ENCODE data around the gene ZNF516. TPM values are rescaled to one million over a fixed set of nuclear protein-coding genes. Genes with fewer than 3 reads are reported as not detected.
A peak's percentile ranks its signal among the peaks of the same experiment; 100 is the strongest.

Gene ZNF516
- polyA plus RNA-seq, 1 donor from 2014 or later: 1.2 TPM

DNA sequence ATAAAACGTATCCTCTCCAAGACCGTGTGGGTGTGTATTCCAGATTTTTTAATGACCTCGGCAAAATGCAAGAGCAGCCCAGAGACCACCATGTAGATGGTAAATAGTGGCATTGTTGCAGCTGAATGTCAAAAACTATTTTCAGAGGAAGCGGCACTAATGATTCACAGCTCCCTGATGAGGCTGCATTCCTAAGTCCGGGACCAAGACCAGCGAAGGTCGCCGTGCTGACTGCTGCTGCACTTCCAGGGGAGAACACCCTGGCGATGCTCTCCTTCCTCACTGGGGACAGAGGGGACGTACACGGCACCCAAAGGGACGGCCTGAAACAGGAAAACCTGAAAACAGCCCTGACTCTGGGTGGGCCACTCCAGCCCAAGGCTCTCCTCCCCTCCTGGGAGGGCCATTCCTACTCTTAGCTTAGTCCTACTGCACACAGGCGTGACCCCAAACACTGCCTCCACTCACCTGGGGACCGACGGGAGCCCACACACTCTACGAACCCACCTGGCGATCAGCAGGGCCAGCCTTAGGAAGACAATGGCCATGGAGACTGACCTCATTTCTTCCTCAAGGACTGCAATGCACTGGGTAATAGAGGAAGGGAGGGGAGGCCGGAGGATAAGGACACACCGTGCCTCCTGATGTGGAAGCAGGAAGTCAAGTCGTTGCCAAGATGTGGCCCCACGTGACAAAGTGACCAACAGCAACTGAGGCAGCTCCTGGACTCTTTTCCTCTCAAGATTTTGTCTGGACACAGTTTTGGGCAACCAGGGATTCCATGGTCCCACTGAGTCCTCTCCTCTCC is 82.8 kb downstream of the ZNF516 start:
- no peak overlapping the region for H3K4me3 Mint-ChIP-seq

DNA sequence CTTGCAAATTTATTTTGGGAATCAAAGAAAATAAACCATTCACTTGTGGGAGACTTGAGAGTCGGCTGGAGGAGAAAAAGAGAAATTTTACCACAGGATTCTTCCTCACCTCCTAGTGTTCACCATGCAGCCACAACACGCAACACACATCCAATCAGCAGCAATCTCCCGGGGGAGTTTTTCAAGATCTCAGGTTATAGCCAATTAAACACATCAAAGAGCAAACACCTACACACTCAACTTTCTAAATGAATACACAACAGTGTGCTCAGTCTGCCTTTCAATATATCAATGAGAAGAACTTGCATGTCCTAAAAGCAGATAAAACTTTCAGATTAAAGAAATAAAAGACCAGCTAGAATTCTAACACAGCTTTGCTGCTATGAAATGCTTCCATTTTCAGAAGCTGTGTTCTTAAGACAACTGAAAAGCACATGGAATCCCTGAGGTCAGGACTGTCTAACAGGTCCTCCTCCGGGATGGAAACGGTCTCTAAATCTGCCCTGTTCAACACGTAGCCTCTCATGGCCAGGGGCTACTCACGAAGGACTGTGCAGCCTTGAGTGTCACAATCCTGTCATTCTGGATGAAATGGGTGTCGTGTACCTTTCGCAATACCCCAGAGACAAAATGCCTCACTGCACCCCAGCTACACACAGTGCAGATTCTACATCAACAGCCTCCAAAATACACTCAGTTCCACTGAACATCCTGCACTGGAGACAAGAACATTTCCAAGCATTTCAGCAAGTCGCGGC is 84.2 kb downstream of the ZNF516 start:
- H3K27me3 Mint-ChIP-seq: peaks cover 1% of the 10 kb centered on the region
- H3K9me3 Mint-ChIP-seq: no peaks in the 10 kb centered on the region
- H3K4me1 Mint-ChIP-seq: peaks cover 0 to 5% (median 2%) of the 10 kb centered on the region in 3 donors
- no peak overlapping the region for H3K27ac Mint-ChIP-seq
- no peaks in the 10 kb centered on the region for H3K36me3 Mint-ChIP-seq
- no peak overlapping the region for H3K4me3 Mint-ChIP-seq

More for the DNA sequence above, 82.8 kb downstream of the ZNF516 start:
- peak overlapping the region in 1 of 3 donors; percentile 80 for H3K27ac Mint-ChIP-seq
- H3K9me3 Mint-ChIP-seq: no peaks in the 10 kb centered on the region
- peaks cover 0 to 3% (median 0%) of the 10 kb centered on the region in 3 donors for H3K4me1 Mint-ChIP-seq
- peaks cover 1% of the 10 kb centered on the region for H3K27me3 Mint-ChIP-seq
- no peaks in the 10 kb centered on the region for H3K36me3 Mint-ChIP-seq

DNA sequence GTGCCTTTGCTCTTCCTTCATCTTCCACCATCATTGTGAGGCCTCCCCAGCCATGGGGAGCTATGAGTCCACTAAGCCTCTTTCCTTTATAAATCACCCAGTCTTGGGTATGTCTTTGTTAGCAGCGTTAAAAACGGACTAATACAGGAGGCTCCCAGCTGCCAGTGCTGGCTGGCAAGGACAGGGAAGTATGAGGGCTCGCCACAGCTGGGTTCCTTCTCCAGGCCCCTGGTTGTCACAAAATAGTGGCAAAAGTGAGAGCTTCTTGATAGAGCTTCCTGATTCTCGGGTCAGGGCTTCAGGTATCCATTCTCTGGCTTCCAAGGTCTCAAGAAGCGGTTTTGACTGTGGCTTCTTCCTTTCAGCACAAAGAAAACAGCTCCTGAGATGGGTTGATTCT is 85.0 kb downstream of the ZNF516 start:
- H3K27ac Mint-ChIP-seq: peak overlapping the region in 1 of 3 donors; percentile 39
- no peaks in the 10 kb centered on the region for H3K36me3 Mint-ChIP-seq
- H3K4me3 Mint-ChIP-seq: no peak overlapping the region
- peaks cover 1% of the 10 kb centered on the region for H3K27me3 Mint-ChIP-seq
- peaks cover 0 to 5% (median 2%) of the 10 kb centered on the region in 3 donors for H3K4me1 Mint-ChIP-seq
- no peaks in the 10 kb centered on the region for H3K9me3 Mint-ChIP-seq

DNA sequence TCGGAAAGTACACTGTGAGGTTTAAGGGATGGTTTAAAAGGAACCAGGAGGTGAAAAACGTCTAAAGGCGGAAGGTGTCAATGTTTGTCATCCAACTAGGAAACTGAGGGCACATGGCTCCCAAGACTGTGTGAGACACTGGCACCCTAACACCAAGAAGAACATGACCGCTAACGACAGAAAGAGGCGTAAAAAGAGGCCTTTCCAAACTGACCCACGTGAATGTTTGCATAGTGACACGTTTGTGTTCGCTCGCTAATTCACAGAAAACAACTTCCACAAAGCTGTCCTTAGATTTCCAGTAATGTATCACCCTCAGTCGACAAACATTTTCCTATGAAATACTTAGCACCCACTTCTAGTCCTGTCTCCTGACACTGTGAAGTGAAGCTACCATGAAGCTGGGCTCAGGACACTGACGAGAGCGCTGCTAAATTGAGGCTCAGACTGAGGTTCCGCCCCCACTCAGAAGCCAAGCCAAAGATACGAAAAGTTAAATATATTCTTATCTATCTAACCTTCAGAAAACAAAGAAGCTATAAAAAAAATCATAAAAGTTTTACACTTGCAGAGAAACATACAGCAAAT is 86.5 kb downstream of the ZNF516 start:
- no peaks in the 10 kb centered on the region for H3K9me3 Mint-ChIP-seq
- H3K4me1 Mint-ChIP-seq: peaks cover 0 to 5% (median 2%) of the 10 kb centered on the region in 3 donors
- H3K27ac Mint-ChIP-seq: no peak overlapping the region
- H3K27me3 Mint-ChIP-seq: peaks cover 1% of the 10 kb centered on the region
- no peaks in the 10 kb centered on the region for H3K36me3 Mint-ChIP-seq
- H3K4me3 Mint-ChIP-seq: no peak overlapping the region

DNA sequence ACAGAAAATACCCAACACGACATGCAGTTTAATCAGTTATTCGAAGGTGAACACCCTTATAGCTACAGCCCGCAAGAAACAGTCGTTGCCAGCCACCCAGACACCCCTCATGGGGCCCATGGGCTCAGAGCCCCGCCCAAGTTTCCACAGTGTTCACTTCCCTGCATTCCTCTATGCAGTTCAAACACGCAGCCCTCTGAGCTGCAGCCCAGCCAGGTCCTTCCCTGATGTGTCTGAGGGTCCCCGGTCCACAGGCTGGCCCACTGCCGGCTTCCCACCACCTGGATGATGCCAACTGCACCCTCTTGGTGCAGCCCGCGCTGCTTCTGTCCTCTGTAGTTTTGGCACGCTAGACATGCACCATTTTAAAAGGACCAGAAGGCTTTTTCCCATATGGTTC is 87.4 kb downstream of the ZNF516 start:
- no peaks in the 10 kb centered on the region for H3K36me3 Mint-ChIP-seq
- H3K4me3 Mint-ChIP-seq: peak overlapping the region in 1 of 4 donors; percentile 12

DNA sequence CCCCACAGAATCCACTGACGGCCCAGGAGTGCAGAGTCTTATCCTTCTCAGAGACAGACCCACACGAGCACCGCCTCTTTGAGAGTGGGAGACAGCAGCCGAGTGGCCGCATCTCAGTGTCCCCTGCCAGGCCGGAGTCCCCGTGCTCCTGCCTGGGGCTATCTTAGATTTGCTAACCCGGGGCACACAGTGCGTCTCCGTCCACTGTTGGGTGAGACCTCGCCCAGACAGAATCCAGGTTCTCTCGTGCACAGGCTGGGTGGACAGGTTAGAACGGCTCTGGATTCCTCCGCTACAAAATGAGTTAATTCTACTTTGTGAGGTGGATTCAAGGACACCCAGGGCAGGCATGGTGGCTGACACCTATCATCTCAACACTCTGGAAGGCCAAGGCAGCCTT is 88.3 kb downstream of the ZNF516 start:
- Mint-ChIP-seq H3K4me3 (no peak overlapping the region), H3K9me3 (no peaks in the 10 kb centered on the region), H3K27me3 (peaks cover 1% of the 10 kb centered on the region), H3K36me3 (no peaks in the 10 kb centered on the region), H3K4me1 (peaks cover 0 to 5% (median 2%) of the 10 kb centered on the region in 3 donors), H3K27ac (no peak overlapping the region)

More for the DNA sequence above, 87.4 kb downstream of the ZNF516 start:
- peaks cover 1% of the 10 kb centered on the region for H3K27me3 Mint-ChIP-seq
- no peak overlapping the region for H3K27ac Mint-ChIP-seq
- peaks cover 0 to 5% (median 2%) of the 10 kb centered on the region in 3 donors for H3K4me1 Mint-ChIP-seq
- no peaks in the 10 kb centered on the region for H3K9me3 Mint-ChIP-seq

DNA sequence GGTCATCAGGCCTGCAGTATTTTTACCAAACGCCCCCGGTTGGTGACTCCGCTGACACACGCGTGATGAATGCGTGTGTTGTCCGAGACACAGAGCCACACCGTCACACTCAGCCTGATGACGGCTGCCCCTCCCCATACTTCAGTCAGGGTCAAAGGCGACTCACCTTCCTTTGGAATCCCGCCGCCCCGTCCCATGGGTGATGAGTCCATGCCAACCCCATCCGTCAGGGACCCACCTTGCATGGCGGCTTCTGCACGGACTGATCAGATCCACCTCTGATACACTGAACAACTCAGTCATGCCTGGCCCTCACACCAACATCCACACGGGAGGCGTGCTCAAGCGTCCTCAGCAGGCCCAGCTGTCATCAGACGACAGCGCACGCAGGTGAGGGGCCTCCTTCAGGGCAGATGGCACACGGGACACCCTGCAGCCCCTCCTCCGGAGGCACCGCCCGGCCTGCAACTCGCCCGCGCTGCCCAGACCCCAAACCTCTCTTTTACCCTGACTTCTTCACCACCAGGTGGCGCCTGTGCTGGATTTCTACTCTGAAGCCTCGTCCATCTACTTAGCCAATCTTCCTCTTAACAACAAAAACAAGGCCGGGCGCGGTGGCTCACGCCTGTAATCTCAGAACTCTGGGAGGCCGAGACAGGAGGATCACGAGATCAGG is 89.2 kb downstream of the ZNF516 start:
- peaks cover 1% of the 10 kb centered on the region for H3K27me3 Mint-ChIP-seq
- H3K27ac Mint-ChIP-seq: no peak overlapping the region
- H3K4me1 Mint-ChIP-seq: peaks cover 0 to 2% (median 2%) of the 10 kb centered on the region in 3 donors
- H3K9me3 Mint-ChIP-seq: no peaks in the 10 kb centered on the region
- H3K36me3 Mint-ChIP-seq: no peaks in the 10 kb centered on the region
- H3K4me3 Mint-ChIP-seq: no peak overlapping the region

DNA sequence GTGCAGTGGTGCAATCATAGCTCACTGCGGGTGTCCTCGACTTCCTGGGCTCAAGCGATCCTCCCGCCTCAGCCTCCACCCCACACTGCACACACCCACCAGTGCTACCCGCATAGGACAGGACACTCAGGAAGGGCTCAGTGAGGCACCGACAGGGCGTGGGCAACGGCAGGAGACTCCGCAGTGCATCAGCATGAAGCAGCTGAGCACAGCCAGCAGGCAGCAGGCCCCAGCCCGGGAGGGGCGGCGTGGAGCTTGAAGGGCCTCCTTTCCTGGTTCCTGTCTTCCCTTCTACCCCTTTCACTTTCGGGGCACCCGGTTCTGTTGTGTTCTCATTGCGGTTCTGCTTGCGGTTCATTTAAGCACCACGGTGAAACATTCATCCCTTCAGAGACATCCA is 89.8 kb downstream of the ZNF516 start:
- no peak overlapping the region for H3K4me3 Mint-ChIP-seq
- no peaks in the 10 kb centered on the region for H3K36me3 Mint-ChIP-seq
- no peaks in the 10 kb centered on the region for H3K9me3 Mint-ChIP-seq
- peaks cover 1% of the 10 kb centered on the region for H3K27me3 Mint-ChIP-seq
- H3K27ac Mint-ChIP-seq: no peak overlapping the region
- peaks cover 0 to 2% (median 2%) of the 10 kb centered on the region in 3 donors for H3K4me1 Mint-ChIP-seq

DNA sequence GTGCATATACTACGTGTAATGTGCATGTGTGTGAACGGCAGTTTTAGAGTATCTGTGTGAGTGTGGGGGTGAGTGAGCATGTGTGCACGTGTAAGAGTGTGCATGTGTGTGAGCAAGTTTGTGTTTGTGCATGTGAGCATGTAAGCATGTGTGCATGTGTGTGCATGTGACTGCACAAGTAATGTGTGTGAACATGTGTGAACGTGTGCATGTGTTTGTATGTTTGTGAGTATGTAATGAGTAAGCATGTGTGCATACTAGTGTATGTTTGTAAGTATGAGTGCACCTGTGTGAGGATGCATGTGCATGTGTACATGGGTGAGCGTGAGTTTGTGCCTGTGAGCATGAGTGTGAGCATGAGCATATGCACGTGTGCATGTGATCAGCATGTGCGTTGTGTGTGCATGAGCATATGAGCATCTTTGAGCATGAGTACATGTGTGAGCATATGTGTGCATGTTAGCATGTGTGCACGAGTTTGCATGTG is 90.7 kb downstream of the ZNF516 start:
- H3K36me3 Mint-ChIP-seq: no peaks in the 10 kb centered on the region
- no peaks in the 10 kb centered on the region for H3K9me3 Mint-ChIP-seq
- no peak overlapping the region for H3K27ac Mint-ChIP-seq
- H3K27me3 Mint-ChIP-seq: peaks cover 1% of the 10 kb centered on the region
- peaks cover 0 to 2% (median 2%) of the 10 kb centered on the region in 3 donors for H3K4me1 Mint-ChIP-seq
- H3K4me3 Mint-ChIP-seq: peak overlapping the region in 1 of 4 donors; percentile 14

DNA sequence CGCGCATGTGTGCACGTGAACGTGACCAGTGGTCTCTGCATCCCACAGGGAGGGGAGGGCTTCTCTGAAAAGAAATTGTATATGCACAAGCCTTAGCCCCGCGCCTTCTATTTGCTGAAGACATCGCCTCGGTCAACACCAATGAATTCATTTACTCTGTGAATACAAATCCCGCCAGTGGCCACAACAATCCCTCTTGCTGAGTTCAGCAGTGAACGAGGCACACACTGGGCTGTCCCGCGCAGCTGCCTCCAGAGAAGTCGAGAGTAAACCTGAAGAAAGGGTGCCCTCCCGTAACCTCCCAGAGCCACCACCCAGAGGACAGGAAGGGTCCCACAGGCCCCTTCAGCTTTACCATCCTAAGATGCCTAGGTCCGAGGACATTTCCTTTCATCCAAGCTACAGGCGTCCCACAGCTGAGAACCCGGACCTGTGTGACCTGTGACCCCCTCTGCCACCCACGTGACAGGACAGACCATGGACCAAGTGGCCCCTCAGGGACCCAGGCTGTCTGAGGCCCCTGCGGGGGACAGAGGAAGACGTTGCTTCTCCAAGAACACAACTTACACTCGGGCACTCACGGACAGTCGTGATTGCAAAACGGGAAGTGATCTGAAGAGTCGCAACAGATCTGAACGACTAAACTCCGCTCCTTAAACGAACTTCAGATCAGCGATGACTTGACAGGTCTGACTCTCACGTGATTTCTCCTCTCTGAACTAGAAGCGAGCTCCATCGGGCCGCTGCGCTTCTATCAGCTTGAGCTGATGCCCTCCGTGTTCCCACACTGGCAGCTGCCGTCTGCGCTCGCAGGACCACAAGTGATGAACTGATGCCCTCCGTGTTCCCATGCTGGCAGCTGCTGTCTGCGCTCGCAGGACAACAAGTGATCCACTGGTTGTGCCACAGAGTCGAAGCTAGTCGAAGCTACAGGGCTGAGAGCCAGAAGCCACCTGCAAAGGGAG is 92.7 kb downstream of the ZNF516 start:
- Mint-ChIP-seq H3K4me3 (no peak overlapping the region), H3K27me3 (peaks cover 2% of the 10 kb centered on the region), H3K9me3 (no peaks in the 10 kb centered on the region), H3K4me1 (peaks cover 0 to 3% (median 2%) of the 10 kb centered on the region in 3 donors), H3K27ac (no peak overlapping the region), H3K36me3 (no peaks in the 10 kb centered on the region)

DNA sequence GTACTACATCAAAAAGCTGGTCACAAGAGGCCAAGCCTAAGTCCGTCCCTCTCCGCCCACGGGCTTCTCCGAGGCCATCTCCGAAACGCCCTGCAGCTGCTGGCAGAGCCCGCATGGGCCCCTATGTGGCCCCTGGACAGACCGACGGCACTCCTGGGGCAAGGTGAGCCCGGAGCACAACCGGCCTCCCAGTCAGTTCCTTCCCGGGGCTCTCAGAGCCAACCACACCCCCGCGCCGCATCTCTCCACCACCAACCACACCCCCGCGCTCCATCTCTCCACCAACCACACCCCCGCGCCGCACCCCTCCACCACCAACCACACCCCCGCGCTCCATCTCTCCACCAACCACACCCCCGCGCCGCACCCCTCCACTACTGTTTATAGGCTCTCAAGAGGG is 93.5 kb downstream of the ZNF516 start:
- Mint-ChIP-seq H3K36me3 (no peaks in the 10 kb centered on the region), H3K4me1 (peaks cover 0 to 3% (median 2%) of the 10 kb centered on the region in 3 donors), H3K4me3 (no peak overlapping the region), H3K27me3 (peaks cover 2% of the 10 kb centered on the region), H3K9me3 (no peaks in the 10 kb centered on the region), H3K27ac (no peak overlapping the region)

DNA sequence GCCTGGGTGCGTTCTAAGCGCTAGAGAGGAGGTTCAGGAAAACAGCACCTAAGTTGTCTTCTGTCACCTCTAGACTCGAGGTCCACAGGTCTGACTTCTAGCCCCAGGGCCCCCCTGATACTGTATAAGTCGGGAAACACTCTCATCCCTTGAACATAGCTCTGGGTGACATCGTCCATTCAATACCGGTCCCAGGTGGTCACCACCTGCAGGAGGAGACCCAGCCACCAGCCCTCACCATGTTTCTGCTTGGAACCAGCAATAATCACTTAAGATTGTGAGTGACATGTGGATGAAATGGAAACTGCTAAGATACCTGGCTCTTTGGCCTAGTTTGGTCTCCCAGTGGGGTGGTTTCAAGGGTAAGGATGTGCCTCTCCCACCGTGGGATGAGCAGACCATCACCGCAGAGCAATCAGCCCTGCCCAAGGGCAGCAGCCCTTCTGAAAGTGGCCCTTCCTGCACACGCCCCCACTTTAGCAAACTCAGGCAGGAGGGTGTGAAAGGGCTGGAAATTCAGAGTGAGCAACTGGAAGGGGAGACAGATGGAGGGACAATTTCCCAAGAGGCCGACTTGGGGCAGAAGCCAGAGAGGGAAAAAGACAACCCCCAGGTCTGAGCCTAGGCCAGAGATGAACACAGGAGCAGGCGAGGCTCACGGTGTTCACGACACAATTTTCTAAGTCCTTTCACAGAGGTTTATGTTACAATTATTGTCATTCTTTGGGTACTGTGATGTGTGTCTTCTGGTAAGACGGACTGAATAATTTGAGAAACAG is 95.2 kb downstream of the ZNF516 start:
- H3K27me3 Mint-ChIP-seq: peaks cover 2% of the 10 kb centered on the region
- H3K27ac Mint-ChIP-seq: no peak overlapping the region
- H3K4me1 Mint-ChIP-seq: peaks cover 0 to 1% (median 0%) of the 10 kb centered on the region in 3 donors
- no peaks in the 10 kb centered on the region for H3K9me3 Mint-ChIP-seq
- no peaks in the 10 kb centered on the region for H3K36me3 Mint-ChIP-seq
- no peak overlapping the region for H3K4me3 Mint-ChIP-seq

Data from IgD-negative memory B cell (primary cell).